Ovary (tissue), 9 donors: ENCODE results near the gene SEC16B. TPM values are rescaled to one million over a fixed set of nuclear protein-coding genes. Genes with fewer than 3 reads are reported as not detected.

Experiments
- DNase-seq, 5 donors: peaks; one replicate each; pipeline ENCODE4 v3.0.0-alpha.2; 2019 to 2020
- H3K27ac ChIP-seq, 2 donors: fragments of 200-600 bp; one replicate each; pipeline versions ENCODE4 v1.5.1 to v1.8.0; 2019 to 2022
- H3K27me3 ChIP-seq: fragments of 200-600 bp; one replicate; pipeline ENCODE4 v1.8.0; 2022
- H3K36me3 ChIP-seq: fragments of 200-600 bp; sonication (generic); one replicate; pipeline ENCODE4 v1.5.1; 2019
- H3K4me1 ChIP-seq: one replicate; pipeline ENCODE4 v1.8.1; 2013; ENCODE audit warnings: mild to moderate bottlenecking, moderate library complexity; ENCODE audit not compliant: insufficient read depth
- H3K4me3 ChIP-seq: fragments of 200-600 bp; sonication (generic); one replicate; pipeline ENCODE4 v1.5.1; 2017
- H3K9me3 ChIP-seq, 2 donors: fragments of 200-600 bp in 1 of 2; sonication (generic) in 1 of 2; one replicate each; pipeline versions ENCODE4 v1.5.1 to v1.8.1; 2013 to 2019; ENCODE audit warnings: mild to moderate bottlenecking in 1 of 2, moderate library complexity in 1 of 2
- EP300 ChIP-seq: sonication (generic); formaldehyde crosslinking; IDR thresholded peaks from one replicate; pipeline ENCODE4 v1.6.1; 2017; ENCODE audit warnings: antibody characterized with exemption
- POLR2A ChIP-seq: fragments of 450-650 bp; IDR thresholded peaks from one replicate; pipeline ENCODE4 v1.6.1; 2017; ENCODE audit warnings: antibody characterized with exemption, mild to moderate bottlenecking, moderate library complexity
- WGBS, 3 donors: extraction: QIAGEN DNeasy Blood & Tissue Kit in 1 of 3; methylation state at CpG; one replicate each; pipeline versions ENCODE4 v1.1.5 to v1.1.7; 2013 to 2017; 5-methylcytosine and 5-hydroxymethylcytosine counted together
- intact Hi-C, 4 donors: fragments of 100-400 bp; cut with DNase I; formaldehyde crosslinking; loops; one replicate each; pipeline versions ENCODE4 v1.11.0 to v1.15.1; 2022 to 2023
- polyA plus RNA-seq, 2 donors: library from polyadenylated mRNA; stranded (reverse); fragments of 200-250 nt in 1 of 2; fragments of 350-450 nt in 1 of 2; fragmentation: Illumina TruSeq in 1 of 2; extraction: RNeasy Lipid Tissue Mini Kit (QIAGEN cat#74804) in 1 of 2; gene quantifications; one replicate each; pipeline ENCODE4 v1.2.3, GENCODE V29; 2013 to 2014
- total RNA-seq, 7 donors: library from RNA; depleted of rRNA in 2 of 7; stranded (reverse); fragments of >200 nt in 2 of 7; fragmentation: NEBNext Ultra II Directional in 3 of 7; extraction: Animal tissue kit (Norgen Biotek cat#: 25700) in 3 of 7; gene quantifications; one replicate each; pipeline versions ENCODE4 v1.1.0 to v1.2.4, GENCODE V29; 2016 to 2023
- TF ChIP-seq, protein P1 (sequence below), 3 donors: fragments of 450-650 bp in 2 of 3; fragments of 200-600 bp in 1 of 3; IDR thresholded peaks; one replicate each; pipeline versions ENCODE4 v1.5.1 to v1.8.0; 2016 to 2022; ENCODE audit warnings: antibody characterized with exemption in 3 of 3, mild to moderate bottlenecking in 1 of 3
- donor health status: DM: no; HTN: no; CAD: no; lungs with moderate emphysema.
- donor health status: DM: no; HTN: no; CAD: no.
- donor health status: Bipolar disorder and iron deficiency.
- donor health status: DM: yes; HTN: yes; CAD: no.
- donor health status: DM: no; HTN: no; CAD: no.
- donor health status: DM: yes; HTN: yes; CAD: no.

Gene SEC16B
- total and polyA plus RNA-seq, 9 donors: 1.6 to 5.1 (median 3.0) TPM

DNA sequence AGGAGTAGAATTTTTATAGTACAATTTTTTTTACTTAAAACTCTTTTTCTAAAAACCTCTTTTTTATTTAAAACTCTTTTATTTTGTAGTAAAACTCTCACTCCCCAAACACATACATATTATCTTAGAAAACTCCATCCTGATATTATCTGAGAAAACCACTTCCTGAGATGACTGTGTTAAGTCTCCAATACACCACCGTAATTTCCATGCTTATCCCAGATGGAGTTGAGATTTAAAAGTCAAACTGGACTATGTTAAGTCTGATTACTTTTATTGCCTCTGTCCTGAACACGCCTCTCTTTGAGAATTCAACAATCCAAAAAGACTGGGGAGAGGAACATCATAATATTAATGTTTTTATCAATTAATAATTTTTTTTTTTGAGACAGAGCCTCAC is 3.7 kb downstream of the SEC16B start:
- H3K27ac ChIP-seq: no peak overlapping the region
- no peak overlapping the region for H3K4me3 ChIP-seq
- H3K4me1 ChIP-seq: no peaks in the 10 kb centered on the region
- no peak for TF ChIP-seq POLR2A
- TF ChIP-seq, protein P1, sequence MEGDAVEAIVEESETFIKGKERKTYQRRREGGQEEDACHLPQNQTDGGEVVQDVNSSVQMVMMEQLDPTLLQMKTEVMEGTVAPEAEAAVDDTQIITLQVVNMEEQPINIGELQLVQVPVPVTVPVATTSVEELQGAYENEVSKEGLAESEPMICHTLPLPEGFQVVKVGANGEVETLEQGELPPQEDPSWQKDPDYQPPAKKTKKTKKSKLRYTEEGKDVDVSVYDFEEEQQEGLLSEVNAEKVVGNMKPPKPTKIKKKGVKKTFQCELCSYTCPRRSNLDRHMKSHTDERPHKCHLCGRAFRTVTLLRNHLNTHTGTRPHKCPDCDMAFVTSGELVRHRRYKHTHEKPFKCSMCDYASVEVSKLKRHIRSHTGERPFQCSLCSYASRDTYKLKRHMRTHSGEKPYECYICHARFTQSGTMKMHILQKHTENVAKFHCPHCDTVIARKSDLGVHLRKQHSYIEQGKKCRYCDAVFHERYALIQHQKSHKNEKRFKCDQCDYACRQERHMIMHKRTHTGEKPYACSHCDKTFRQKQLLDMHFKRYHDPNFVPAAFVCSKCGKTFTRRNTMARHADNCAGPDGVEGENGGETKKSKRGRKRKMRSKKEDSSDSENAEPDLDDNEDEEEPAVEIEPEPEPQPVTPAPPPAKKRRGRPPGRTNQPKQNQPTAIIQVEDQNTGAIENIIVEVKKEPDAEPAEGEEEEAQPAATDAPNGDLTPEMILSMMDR (IDR thresholded peaks at IDR 0.05): no peak
- no peak for TF ChIP-seq EP300
- no peaks in the 10 kb centered on the region for H3K27me3 ChIP-seq
- WGBS, 3 donors: 79 to 83% (median 81%) methylated on average over 2 of the region's 2 CpGs
- no peak for DNase-seq
- H3K9me3 ChIP-seq: no peaks in the 10 kb centered on the region
- no peaks in the 10 kb centered on the region for H3K36me3 ChIP-seq
- intact Hi-C loops: no loop called here

DNA sequence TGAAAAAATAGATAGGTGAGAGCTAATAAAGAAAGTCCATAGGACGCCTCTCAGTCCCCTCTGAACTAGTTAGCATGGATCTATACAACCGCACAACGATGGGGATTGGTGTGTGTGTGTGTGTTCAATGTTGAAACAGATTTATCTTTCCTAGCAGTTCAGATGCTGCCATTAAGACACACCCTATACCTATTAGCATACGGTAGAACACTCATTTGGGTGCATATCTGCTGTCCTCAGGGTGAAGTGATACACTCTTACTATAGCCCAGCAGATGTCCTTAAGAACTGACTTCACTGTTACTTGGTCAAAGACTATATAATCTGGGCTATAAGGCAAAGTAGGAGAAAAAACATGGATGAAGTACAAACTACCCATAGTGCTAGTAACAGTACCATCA is 4.6 kb downstream of the SEC16B start:
- Histone ChIP-seq H3K9me3 (no peaks in the 10 kb centered on the region), H3K36me3 (no peaks in the 10 kb centered on the region), H3K4me3 (no peak overlapping the region), H3K4me1 (no peaks in the 10 kb centered on the region), H3K27me3 (no peaks in the 10 kb centered on the region), H3K27ac (no peak overlapping the region)
- WGBS, 3 donors: 91 to 93% (median 92%) methylated on average over 4 of the region's 4 CpGs
- no peak for DNase-seq
- no peak for TF ChIP-seq EP300
- TF ChIP-seq, protein P1 (IDR thresholded peaks at IDR 0.05): no peak
- no peak for TF ChIP-seq POLR2A
- intact Hi-C loops: no loop called here

- intact Hi-C loops: no loop called here
- Histone ChIP-seq H3K27me3 (no peaks in the 10 kb centered on the region), H3K4me1 (no peaks in the 10 kb centered on the region), H3K4me3 (no peak overlapping the region), H3K9me3 (no peaks in the 10 kb centered on the region), H3K27ac (no peak overlapping the region), H3K36me3 (no peaks in the 10 kb centered on the region)
- DNase-seq: no peak
- TF ChIP-seq, protein P1 (IDR thresholded peaks at IDR 0.05): no peak
- no peak for TF ChIP-seq POLR2A
- TF ChIP-seq EP300: no peak
- 84 to 86% (median 86%) methylated on average over 5 of the region's 5 CpGs for WGBS, 3 donors
Observed at GRCh38 chr1:177964336-177964735, 5.5 kb downstream of the SEC16B start.

GRCh38 chr1:177960939-177961622 is 8.8 kb downstream of the SEC16B start:
- TF ChIP-seq, protein P1 (IDR thresholded peaks at IDR 0.05): no peak
- TF ChIP-seq POLR2A (no peak), EP300 (no peak)
- Histone ChIP-seq H3K9me3 (no peaks in the 10 kb centered on the region), H3K36me3 (no peaks in the 10 kb centered on the region), H3K27ac (no peak overlapping the region), H3K27me3 (no peaks in the 10 kb centered on the region), H3K4me3 (no peak overlapping the region), H3K4me1 (no peaks in the 10 kb centered on the region)
- intact Hi-C loops: no loop called here
- no peak for DNase-seq
- 63 to 80% (median 78%) methylated on average over 3 of the region's 3 CpGs for WGBS, 3 donors
